Measurements from ENCODE around the gene SEMA3A.

SEMA3A gene

GRCh38 chr7:83946801-83947200 lies 247.8 kb downstream of the SEMA3A start:
- TF ChIP-seq ZFX (IDR thresholded peaks at IDR 0.05; ENCODE audit: borderline replicate concordance) (no peak), CTCF (IDR thresholded peaks at IDR 0.05) (no peak)
- H3K27ac ChIP-seq: no peak overlapping the region

DNA sequence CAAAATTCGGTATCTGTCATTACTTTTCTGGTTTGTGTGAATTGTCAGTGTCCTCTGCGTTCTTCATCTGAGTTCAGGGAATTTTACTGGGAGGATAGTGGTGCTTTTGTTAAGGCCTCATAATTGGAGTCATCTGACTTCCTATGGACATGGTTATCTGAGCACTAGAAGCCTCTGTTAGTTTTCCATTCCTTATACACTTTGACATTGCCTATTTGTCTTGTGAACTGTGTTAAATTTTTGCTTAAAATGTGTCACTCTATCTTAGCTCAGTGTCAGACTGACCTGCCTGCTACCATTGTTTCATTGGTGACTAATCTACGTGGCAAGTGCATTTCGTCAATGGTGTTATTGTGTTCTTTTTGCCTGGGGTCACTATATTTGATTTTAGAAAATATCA lies 253.3 kb downstream of the SEMA3A start:
- no peak overlapping the region for H3K27ac ChIP-seq
- TF ChIP-seq CTCF (IDR thresholded peaks at IDR 0.05): no peak
- TF ChIP-seq ZFX (IDR thresholded peaks at IDR 0.05; ENCODE audit: borderline replicate concordance): no peak

GRCh38 chr7:83937930-83938329 lies 256.7 kb downstream of the SEMA3A start:
- no peak overlapping the region for H3K27ac ChIP-seq
- TF ChIP-seq ZFX (IDR thresholded peaks at IDR 0.05; ENCODE audit: borderline replicate concordance): no peak
- TF ChIP-seq CTCF (IDR thresholded peaks at IDR 0.05): no peak

DNA sequence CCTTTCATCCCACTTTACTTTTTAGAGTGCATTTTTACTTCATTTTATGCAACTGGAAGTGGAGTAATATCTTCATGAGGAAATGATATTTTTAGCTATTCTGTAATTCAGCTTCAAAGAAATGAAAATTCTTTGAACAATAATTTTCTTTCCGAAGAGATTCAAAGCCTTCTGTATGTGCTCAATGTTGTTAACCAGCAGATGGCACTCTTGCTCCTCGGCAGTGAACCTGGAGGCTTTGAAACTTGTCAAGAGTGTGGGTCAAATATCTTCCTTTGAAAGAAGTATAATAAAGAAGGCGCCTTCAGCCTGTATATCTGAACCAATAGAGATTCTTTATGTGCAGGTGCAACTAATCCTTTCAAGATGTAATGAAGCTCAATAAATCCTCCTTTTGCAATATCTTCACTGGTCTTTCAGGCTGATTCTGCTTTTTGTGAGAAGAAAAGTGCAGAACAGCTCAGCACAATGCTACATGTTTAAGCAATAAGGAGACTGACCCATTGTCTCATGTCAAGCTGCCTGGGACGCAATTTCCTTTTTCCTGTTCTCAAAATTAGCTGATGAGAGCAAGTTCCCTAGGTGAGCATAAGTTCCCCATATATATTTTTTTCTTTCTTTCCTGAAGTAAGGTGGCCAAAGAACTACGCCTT lies 258.4 kb downstream of the SEMA3A start:
- H3K27ac ChIP-seq: no peak overlapping the region
- TF ChIP-seq ZFX (IDR thresholded peaks at IDR 0.05; ENCODE audit: borderline replicate concordance) (no peak), CTCF (IDR thresholded peaks at IDR 0.05) (peak; percentile 99)

- no peak overlapping the region for H3K27ac ChIP-seq
- TF ChIP-seq CTCF (IDR thresholded peaks at IDR 0.05): peak; percentile 73
- TF ChIP-seq ZFX (IDR thresholded peaks at IDR 0.05; ENCODE audit: borderline replicate concordance): no peak
Observed at GRCh38 chr7:83934118-83934734, 260.4 kb downstream of the SEMA3A start.

GRCh38 chr7:83931968-83932367 lies 262.6 kb downstream of the SEMA3A start:
- TF ChIP-seq ZFX (IDR thresholded peaks at IDR 0.05; ENCODE audit: borderline replicate concordance): no peak
- TF ChIP-seq CTCF (IDR thresholded peaks at IDR 0.05): no peak
- no peak overlapping the region for H3K27ac ChIP-seq

DNA sequence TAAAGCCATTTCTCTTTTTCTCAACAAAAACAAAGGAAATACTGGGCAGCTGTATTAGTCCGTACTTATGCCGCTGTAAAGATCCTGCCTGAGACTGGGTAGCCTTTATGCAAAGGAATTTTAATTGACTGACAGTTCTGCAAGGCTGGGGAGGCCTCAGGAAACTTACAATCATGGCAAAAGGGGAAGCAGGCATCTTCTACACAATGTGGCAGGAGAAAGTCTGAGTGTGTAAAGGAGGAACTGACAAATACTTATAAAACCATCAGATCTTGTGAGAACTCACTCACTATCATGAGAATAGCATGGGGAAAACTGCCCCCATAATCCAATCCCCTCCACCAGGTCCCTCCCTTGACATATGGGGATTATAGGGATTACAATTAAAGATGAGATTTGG lies 264.3 kb downstream of the SEMA3A start:
- TF ChIP-seq CTCF (IDR thresholded peaks at IDR 0.05) (no peak), ZFX (IDR thresholded peaks at IDR 0.05; ENCODE audit: borderline replicate concordance) (no peak)
- no peak overlapping the region for H3K27ac ChIP-seq

Measured in 22Rv1 (cell line).